Left colon (tissue), 2 donors: ENCODE results near the gene TP53I11. TPM values are rescaled to one million over a fixed set of nuclear protein-coding genes. Genes with fewer than 3 reads are reported as not detected.

Source experiments
- ATAC-seq: fragments of 200-7000 bp; cut with Tn5 transposase; one replicate; pipeline ENCODE4 v1.9.1; 2020; ENCODE audit warnings: mild to moderate bottlenecking, moderate library complexity
- DNase-seq, 2 donors: peaks; one replicate each; pipeline ENCODE4 v3.0.0-alpha.2; 2020
- intact Hi-C, 2 donors: fragments of 100-400 bp; cut with DNase I in 1 of 2; cut with micrococcal nuclease in 1 of 2; formaldehyde crosslinking; loops; one replicate each; pipeline versions ENCODE4 v1.11.2 to v1.14.0; 2022; cut with DNase I, micrococcal nuclease
- total RNA-seq, 2 donors: library from RNA; stranded (reverse); fragmentation: NEBNext Ultra II Directional; extraction: Animal tissue kit (Norgen Biotek cat#: 25700); gene quantifications; one replicate each; pipeline ENCODE4 v1.2.1, GENCODE V29; 2021
- donor health status: DM: no; HTN: no; CAD: no.
- donor health status: DM: yes; HTN: yes; CAD: no.

TP53I11 gene
- total RNA-seq, 2 donors from 2014 or later: 69.8 to 91.7 TPM

- ATAC-seq (no peak), DNase-seq (no peak)
- intact Hi-C loops: loop anchor here (5.0 to 10.0 kb wide), 2 partner anchors 142 to 389 kb away; no protein-coding TSS in a partner anchor
These were observed 5.0 kb downstream of the TP53I11 start for GRCh38 chr11:44945666-44946065.

GRCh38 chr11:44944853-44945235 lies 5.8 kb downstream of the TP53I11 start:
- intact Hi-C loops: loop anchor here (5.0 to 10.0 kb wide), 2 partner anchors 142 to 390 kb away; no protein-coding TSS in a partner anchor
- ATAC-seq: no peak
- no peak for DNase-seq

GRCh38 chr11:44944181-44944852 lies 6.4 kb downstream of the TP53I11 start:
- intact Hi-C loops: loop anchor here in 1 of 2 donors (10.0 kb wide), 1 partner anchor 390 kb away; no protein-coding TSS in a partner anchor
- ATAC-seq (no peak), DNase-seq (no peak)

- intact Hi-C loops: loop anchor here in 1 of 2 donors (10.0 kb wide), 1 partner anchor 391 kb away; no protein-coding TSS in a partner anchor
- ATAC-seq: peak; percentile 29
- DNase-seq: no peak
These were observed 7.0 kb downstream of the TP53I11 start for GRCh38 chr11:44943696-44944095.

GRCh38 chr11:44943118-44943517 lies 7.6 kb downstream of the TP53I11 start:
- intact Hi-C loops: loop anchor here in 1 of 2 donors (10.0 kb wide), 1 partner anchor 392 kb away; no protein-coding TSS in a partner anchor

GRCh38 chr11:44942029-44942955 lies 8.4 kb downstream of the TP53I11 start:
- ATAC-seq (no peak), DNase-seq (no peak)
- intact Hi-C loops: loop anchor here in 1 of 2 donors (10.0 kb wide), 1 partner anchor 393 kb away; no protein-coding TSS in a partner anchor

More at GRCh38 chr11:44943118-44943517, 7.6 kb downstream of the TP53I11 start:
- peak; percentile 54 to 61 for DNase-seq
- peak; percentile 78 for ATAC-seq

- no peak for DNase-seq
- ATAC-seq: no peak
- intact Hi-C loops: loop anchor here in 1 of 2 donors (10.0 kb wide), 1 partner anchor 393 kb away; no protein-coding TSS in a partner anchor
These were observed 9.2 kb downstream of the TP53I11 start for GRCh38 chr11:44941259-44942021.

GRCh38 chr11:44940835-44941234 lies 9.8 kb downstream of the TP53I11 start:
- intact Hi-C loops: loop anchor here in 1 of 2 donors (10.0 kb wide), 1 partner anchor 394 kb away; no protein-coding TSS in a partner anchor
- DNase-seq: no peak

GRCh38 chr11:44940404-44940803 lies 10.3 kb downstream of the TP53I11 start:
- ATAC-seq: no peak
- intact Hi-C loops: loop anchor here in 1 of 2 donors (10.0 kb wide), 1 partner anchor 394 kb away; no protein-coding TSS in a partner anchor
- DNase-seq: no peak

More at GRCh38 chr11:44940835-44941234, 9.8 kb downstream of the TP53I11 start:
- ATAC-seq: no peak

GRCh38 chr11:44939673-44940395 lies 10.8 kb downstream of the TP53I11 start:
- DNase-seq (no peak), ATAC-seq (no peak)
- intact Hi-C loops: loop anchor here (5.0 to 10.0 kb wide), 3 partner anchors 162 to 395 kb away; no protein-coding TSS in a partner anchor

GRCh38 chr11:44938066-44938691 lies 12.5 kb downstream of the TP53I11 start:
- DNase-seq (no peak), ATAC-seq (no peak)
- intact Hi-C loops: loop anchor here (5.0 to 10.0 kb wide), 2 partner anchors 164 to 387 kb away; no protein-coding TSS in a partner anchor

- ATAC-seq: peak; percentile 10
- no peak for DNase-seq
- intact Hi-C loops: loop anchor here (5.0 to 10.0 kb wide), 2 partner anchors 165 to 388 kb away; no protein-coding TSS in a partner anchor
These were observed 13.6 kb downstream of the TP53I11 start for GRCh38 chr11:44936951-44937543.

GRCh38 chr11:44936525-44936924 lies 14.2 kb downstream of the TP53I11 start:
- intact Hi-C loops: loop anchor here (5.0 to 10.0 kb wide), 2 partner anchors 166 to 388 kb away; no protein-coding TSS in a partner anchor
- ATAC-seq (peak; percentile 78), DNase-seq (peak; percentile 64 to 88)

- no peak for ATAC-seq
- DNase-seq: no peak
- intact Hi-C loops: loop anchor here (5.0 to 10.0 kb wide), 2 partner anchors 168 to 390 kb away; no protein-coding TSS in a partner anchor
These were observed 15.9 kb downstream of the TP53I11 start for GRCh38 chr11:44934735-44935250.

- intact Hi-C loops: loop anchor here in 1 of 2 donors (10.0 kb wide), 1 partner anchor 391 kb away; no protein-coding TSS in a partner anchor
- no peak for ATAC-seq
- DNase-seq: no peak
These were observed 16.6 kb downstream of the TP53I11 start for GRCh38 chr11:44934110-44934509.

GRCh38 chr11:44931466-44931865 lies 19.2 kb downstream of the TP53I11 start:
- intact Hi-C loops: loop anchor here in 1 of 2 donors (10.0 kb wide), 1 partner anchor 393 kb away; no protein-coding TSS in a partner anchor
- ATAC-seq (no peak), DNase-seq (no peak)
